Heart left ventricle (tissue), 13 donors: ENCODE measurements around the gene AQP3.
"Not testable (repeated sequence)": the region's sequence is repeated elsewhere in the genome, so short reads cannot be mapped to it uniquely, and the experiment has no call there.

Experiments used
- CTCF ChIP-seq, 12 donors: fragments of 200-600 bp; sonication (generic) in 4 of 12; IDR thresholded peaks; one replicate each; pipeline versions ENCODE4 v1.5.0 to v1.8.0; 2018 to 2022; ENCODE audit warnings: antibody characterized with exemption in 12 of 12, mild to moderate bottlenecking in 5 of 12
- POLR2A ChIP-seq, 2 donors: fragments of 450-650 bp; IDR thresholded peaks; one replicate each; pipeline ENCODE4 v1.6.1; 2017; ENCODE audit warnings: antibody characterized with exemption in 2 of 2, mild to moderate bottlenecking in 2 of 2, moderate library complexity in 2 of 2
- donor health status: ischemic (EF 13 %, LVEDD 7.1; RV severe dilation, severe dysfunction).
- donor health status: DM: no; HTN: yes; CAD: no.
- donor health status: DM: no; HTN: no; CAD: no.
- donor health status: ischemic (EF 25% LVEDD 6.9; RV normal size, moderate dysfunction).
- donor health status: ischemic (EF 25% LVEDD 5.7; RV mildly dilated, moderate dysfunction).
- donor health status: ischemic (EF 35%, LVEDD 5.7; RV mildly dilated, moderate dysfunction).
- donor health status: nonischemic (EF 11% LVEDD 7.7; RV severe dilation, severe dysfunction).
- donor health status: DM: yes; HTN: yes; CAD: no.
- donor health status: PGD.
- donor health status: ischemic (EF 29% LVEDD 5.4; RV normal size, mild dysfunction).
- donor health status: nonischemic (EF 23%, LVEDD 6.1; RV moderate dilation, normal function).

GRCh38 chr9:33393986-33394385 is 53.4 kb downstream of the AQP3 start:
- not testable (repeated sequence) for TF ChIP-seq CTCF, POLR2A (IDR thresholded peaks at IDR 0.05)
